ENCODE measurements around the gene EGFL6. TPM values are rescaled to one million over a fixed set of nuclear protein-coding genes. Genes with fewer than 3 reads are reported as not detected.

The EGFL6 gene
- polyA plus RNA-seq, 2 of the 4 experiments (the other 2 are of a cell fraction) = not detected

DNA sequence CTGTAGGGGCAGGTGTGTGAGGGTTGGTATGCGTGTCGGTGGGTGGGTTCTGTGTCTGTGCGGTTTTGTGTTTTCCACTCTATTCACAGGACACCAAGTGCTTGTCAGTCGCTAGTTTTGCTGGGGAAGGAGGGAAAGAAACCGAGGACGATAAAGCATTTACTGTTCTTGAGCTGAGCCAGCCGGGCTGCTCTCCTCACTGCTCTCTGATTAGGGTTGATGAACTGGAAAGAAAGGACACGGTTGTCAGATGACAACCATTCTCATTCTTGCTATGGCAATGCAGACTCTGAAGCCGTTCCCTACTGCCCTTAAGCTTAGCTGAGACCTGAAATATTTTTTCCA, 832 bp downstream of the EGFL6 start:
- 7% methylated on average over 9 of the region's 9 CpGs for WGBS (ENCODE audit: missing lambda C conversion rate)
- H3K9me3 ChIP-seq = no peaks in the 10 kb centered on the region
- no peak for FAIRE-seq

DNA sequence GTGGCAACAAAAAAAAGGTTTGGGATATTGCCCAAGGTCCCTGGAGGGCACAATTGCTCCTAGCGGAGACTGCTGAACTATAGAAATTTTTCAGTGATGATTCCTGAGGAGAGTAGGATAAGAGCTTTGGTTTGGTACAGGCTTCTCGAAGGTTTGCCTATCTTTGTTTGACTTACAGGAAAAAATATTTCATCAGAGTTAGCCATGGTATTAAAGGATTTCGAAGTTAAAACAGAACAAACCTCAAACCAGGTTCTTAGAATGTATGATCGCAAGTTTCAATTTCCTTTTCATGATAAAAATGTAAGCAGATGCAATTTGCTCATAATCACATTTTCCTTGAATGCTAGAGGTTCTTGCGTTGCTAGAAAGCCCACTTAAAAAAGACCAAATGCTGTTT, 1.7 kb downstream of the EGFL6 start:
- no peak overlapping the region for H3K4me3 ChIP-seq
- no peak overlapping the region for H3K4me2 ChIP-seq
- WGBS (ENCODE audit: missing lambda C conversion rate) = 23% methylated on average over 5 of the region's 5 CpGs
- TF ChIP-seq RARB (CRISPR knock-in tag; IDR thresholded peaks at IDR 0.05) (no peak), MAFK (IDR thresholded peaks at IDR 0.05; ENCODE audit: partially characterized antibody) (no peak), MAZ (IDR thresholded peaks at IDR 0.05; ENCODE audit: borderline replicate concordance, low read depth, low read length) (no peak), FOXS1 (CRISPR knock-in tag; IDR thresholded peaks at IDR 0.05) (no peak), ZNF302 (CRISPR knock-in tag; IDR thresholded peaks at IDR 0.05) (no peak), TFCP2L1 (CRISPR knock-in tag; IDR thresholded peaks at IDR 0.05) (no peak), SREBF2 (IDR thresholded peaks at IDR 0.05) (no peak), ZSCAN20 (CRISPR knock-in tag; IDR thresholded peaks at IDR 0.05) (no peak), JUNB (IDR thresholded peaks at IDR 0.05) (no peak), ESRRA (IDR thresholded peaks at IDR 0.05; ENCODE audit: borderline replicate concordance, low read length) (no peak), ELK1 (IDR thresholded peaks at IDR 0.05; ENCODE audit: low read depth, low read length) (no peak), RCOR1 (IDR thresholded peaks at IDR 0.05; ENCODE audit: low read depth, low read length) (no peak), ZFP36 (IDR thresholded peaks at IDR 0.05; ENCODE audit: borderline replicate concordance, partially characterized antibody) (no peak), NFE2L2 (conservative IDR thresholded peaks at IDR 0.05; ENCODE audit: low read length) (no peak), RFX5 (IDR thresholded peaks at IDR 0.05) (no peak), CEBPB (IDR thresholded peaks at IDR 0.05) (no peak), EHMT2 (IDR thresholded peaks at IDR 0.05; ENCODE audit: low read depth) (no peak)
- TF ChIP-seq, protein P1, sequence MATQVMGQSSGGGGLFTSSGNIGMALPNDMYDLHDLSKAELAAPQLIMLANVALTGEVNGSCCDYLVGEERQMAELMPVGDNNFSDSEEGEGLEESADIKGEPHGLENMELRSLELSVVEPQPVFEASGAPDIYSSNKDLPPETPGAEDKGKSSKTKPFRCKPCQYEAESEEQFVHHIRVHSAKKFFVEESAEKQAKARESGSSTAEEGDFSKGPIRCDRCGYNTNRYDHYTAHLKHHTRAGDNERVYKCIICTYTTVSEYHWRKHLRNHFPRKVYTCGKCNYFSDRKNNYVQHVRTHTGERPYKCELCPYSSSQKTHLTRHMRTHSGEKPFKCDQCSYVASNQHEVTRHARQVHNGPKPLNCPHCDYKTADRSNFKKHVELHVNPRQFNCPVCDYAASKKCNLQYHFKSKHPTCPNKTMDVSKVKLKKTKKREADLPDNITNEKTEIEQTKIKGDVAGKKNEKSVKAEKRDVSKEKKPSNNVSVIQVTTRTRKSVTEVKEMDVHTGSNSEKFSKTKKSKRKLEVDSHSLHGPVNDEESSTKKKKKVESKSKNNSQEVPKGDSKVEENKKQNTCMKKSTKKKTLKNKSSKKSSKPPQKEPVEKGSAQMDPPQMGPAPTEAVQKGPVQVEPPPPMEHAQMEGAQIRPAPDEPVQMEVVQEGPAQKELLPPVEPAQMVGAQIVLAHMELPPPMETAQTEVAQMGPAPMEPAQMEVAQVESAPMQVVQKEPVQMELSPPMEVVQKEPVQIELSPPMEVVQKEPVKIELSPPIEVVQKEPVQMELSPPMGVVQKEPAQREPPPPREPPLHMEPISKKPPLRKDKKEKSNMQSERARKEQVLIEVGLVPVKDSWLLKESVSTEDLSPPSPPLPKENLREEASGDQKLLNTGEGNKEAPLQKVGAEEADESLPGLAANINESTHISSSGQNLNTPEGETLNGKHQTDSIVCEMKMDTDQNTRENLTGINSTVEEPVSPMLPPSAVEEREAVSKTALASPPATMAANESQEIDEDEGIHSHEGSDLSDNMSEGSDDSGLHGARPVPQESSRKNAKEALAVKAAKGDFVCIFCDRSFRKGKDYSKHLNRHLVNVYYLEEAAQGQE (IDR thresholded peaks at IDR 0.05) = no peak
- TF ChIP-seq, protein P2, sequence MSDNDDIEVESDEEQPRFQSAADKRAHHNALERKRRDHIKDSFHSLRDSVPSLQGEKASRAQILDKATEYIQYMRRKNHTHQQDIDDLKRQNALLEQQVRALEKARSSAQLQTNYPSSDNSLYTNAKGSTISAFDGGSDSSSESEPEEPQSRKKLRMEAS (IDR thresholded peaks at IDR 0.05) = no peak
- no peaks in the 10 kb centered on the region for H3K9me3 ChIP-seq
- H3K4me1 ChIP-seq = no peaks in the 10 kb centered on the region
- FAIRE-seq (peak; percentile 56), DNase-seq (ENCODE audit: low read depth in 1 of 2, low spot score in 1 of 2) (no peak), ATAC-seq (no peak)
- H3K27ac ChIP-seq = no peak overlapping the region
- ChIA-PET POLR2A (no interaction called here), CTCF (no interaction called here)

More for the DNA sequence above, 832 bp downstream of the EGFL6 start:
- H3K4me3 ChIP-seq = peak overlapping the region; percentile 21; the same call in 2 of the 3 replicates
- 0 out of 6 replicates have a peak, but pooled peaks of 1 of the 2 experiments have one; percentile 34 for ATAC-seq
- ChIA-PET CTCF (no interaction called here), POLR2A (no interaction called here)
- TF ChIP-seq CBX8 (IDR thresholded peaks at IDR 0.05) (no peak), PHF8 (IDR thresholded peaks at IDR 0.05; ENCODE audit: borderline replicate concordance, low read depth) (no peak), HOXA7 (CRISPR knock-in tag; IDR thresholded peaks at IDR 0.05) (no peak), BHLHE40 (IDR thresholded peaks at IDR 0.05; ENCODE audit: low read depth, low read length) (no peak), JUN (IDR thresholded peaks at IDR 0.05) (no peak), FOSB (CRISPR knock-in tag; IDR thresholded peaks at IDR 0.05) (no peak)
- H3K27ac ChIP-seq = no peak overlapping the region
- DNase-seq (ENCODE audit: low read depth in 1 of 2, low spot score in 1 of 2) = no peak
- no peaks in the 10 kb centered on the region for H3K4me1 ChIP-seq
- peak overlapping the region; percentile 57 for H3K4me2 ChIP-seq
